GM06990 (cell line): ENCODE results near the gene RPS24.
A peak's percentile ranks its signal among the peaks of the same experiment; 100 is the strongest.

Experiments used
- DNase-seq: peaks from one replicate; pipeline ENCODE4 v3.0.0-alpha.2; 2011; ENCODE audit not compliant: insufficient read length; ENCODE audit errors: extremely low read depth
- H3K27me3 ChIP-seq: replicated peaks from 2 replicates; pipeline ENCODE4 v1.6.0; 2011; ENCODE audit warnings: low read length; ENCODE audit not compliant: control insufficient read depth, insufficient read depth
- H3K36me3 ChIP-seq: 2 replicates; pipeline ENCODE4 v1.5.1; 2011; ENCODE audit warnings: low read length; ENCODE audit not compliant: control insufficient read depth, insufficient read depth
- H3K4me3 ChIP-seq: replicated peaks from 2 replicates; pipeline ENCODE4 v1.5.1; 2011; ENCODE audit warnings: low read depth, mild to moderate bottlenecking, control low read depth, low read length
- CTCF ChIP-seq: IDR thresholded peaks from 2 replicates; pipeline ENCODE4 v1.5.1; 2011; ENCODE audit warnings: low read length, control low read depth, mild to moderate bottlenecking, inconsistent platforms; ENCODE audit not compliant: insufficient read depth, poor library complexity, severe bottlenecking

RPS24 gene

GRCh38 chr10:78029269-78030226, 4.1 kb upstream of the RPS24 start, which contains the start of gene POLR3A:
POLR3A (minus strand) TSS chr10:78029515; CDS start chr10:78029407, 108 bp downstream.
- peak; percentile 91 for DNase-seq
- TF ChIP-seq CTCF, result peak; percentile 77
- Histone ChIP-seq H3K27me3 (no peaks in the 10 kb centered on the region), H3K4me3 (peak within 1 kb of the TSS; percentile 100), H3K36me3 (peaks cover 2% of the 10 kb centered on the region)

GRCh38 chr10:78033387-78033636, 351 bp upstream of the RPS24 start:
- no peaks in the 10 kb centered on the region for H3K27me3 ChIP-seq
- DNase-seq, result no peak
- no peak for TF ChIP-seq CTCF
- H3K4me3 ChIP-seq, result peak overlapping the region; percentile 99
- H3K36me3 ChIP-seq, result peaks cover 18% of the 10 kb centered on the region

- Histone ChIP-seq H3K4me3 (peak overlapping the region; percentile 99), H3K36me3 (peaks cover 28% of the 10 kb centered on the region), H3K27me3 (no peaks in the 10 kb centered on the region)
- DNase-seq, result no peak
- no peak for TF ChIP-seq CTCF
These were observed 1.4 kb downstream of the RPS24 start for GRCh38 chr10:78035025-78035424.

- H3K4me3 ChIP-seq, result peak overlapping the region; percentile 99
- H3K36me3 ChIP-seq, result peaks cover 29% of the 10 kb centered on the region
- no peak for DNase-seq
- TF ChIP-seq CTCF, result no peak
- no peaks in the 10 kb centered on the region for H3K27me3 ChIP-seq
These were observed 1.8 kb downstream of the RPS24 start for GRCh38 chr10:78035437-78035836.

GRCh38 chr10:78035933-78036583, 2.4 kb downstream of the RPS24 start:
- no peaks in the 10 kb centered on the region for H3K27me3 ChIP-seq
- H3K4me3 ChIP-seq, result peak overlapping the region; percentile 99
- TF ChIP-seq CTCF, result no peak
- H3K36me3 ChIP-seq, result peaks cover 35% of the 10 kb centered on the region
- DNase-seq, result no peak
